DND-41 (cell line): ENCODE data around the gene CLK4.
A peak's percentile ranks its signal among the peaks of the same experiment; 100 is the strongest.
"Not testable (repeated sequence)": the region's sequence is repeated elsewhere in the genome, so short reads cannot be mapped to it uniquely, and the experiment has no call there.

Experiments used
- ATAC-seq: fragments of 200-7000 bp; cut with Tn5 transposase; 3 replicates; pipeline ENCODE4 v1.9.1; 2021; ENCODE audit warnings: low read depth; ENCODE audit not compliant: insufficient read depth
- DNase-seq: peaks from one replicate; pipeline ENCODE4 v3.0.0-alpha.2; 2020
- H2AFZ ChIP-seq: 2 replicates; pipeline ENCODE4 v1.6.0; 2012; ENCODE audit warnings: low read depth, low read length
- H3K27ac ChIP-seq: 2 replicates; pipeline ENCODE4 v1.5.1; 2012; ENCODE audit warnings: low read length, inconsistent platforms
- H3K27me3 ChIP-seq: fragments of 200-600 bp; sonication (generic); 2 replicates; pipeline ENCODE4 v1.6.0; 2012; ENCODE audit warnings: low read length, mild to moderate bottlenecking, inconsistent platforms; ENCODE audit not compliant: insufficient read depth, poor library complexity
- H3K36me3 ChIP-seq: 2 replicates; pipeline ENCODE4 v1.5.1; 2012; ENCODE audit warnings: low read length, inconsistent platforms; ENCODE audit not compliant: insufficient read depth
- H3K4me1 ChIP-seq: 2 replicates; pipeline ENCODE4 v1.5.1; 2012; ENCODE audit warnings: mild to moderate bottlenecking, low read length; ENCODE audit not compliant: insufficient read depth
- H3K4me2 ChIP-seq: 2 replicates; pipeline ENCODE4 v1.6.0; 2012; ENCODE audit warnings: mild to moderate bottlenecking, moderate library complexity, low read length, inconsistent platforms; ENCODE audit not compliant: insufficient read depth
- H3K4me3 ChIP-seq, 2 experiments: fragments of 200-600 bp in 1 of 2; shearing (Covaris generic) in 1 of 2; 2 replicates each; pipeline ENCODE4 v1.5.1; 2012 to 2016; ENCODE audit warnings: inconsistent platforms in 2 of 2, low read length in 2 of 2, mild to moderate bottlenecking in 2 of 2, low read depth in 1 of 2, moderate library complexity in 1 of 2
- H3K79me2 ChIP-seq: 2 replicates; pipeline ENCODE4 v1.6.0; 2012; ENCODE audit warnings: low read length, inconsistent platforms; ENCODE audit not compliant: insufficient read depth
- H3K9ac ChIP-seq: 2 replicates; pipeline ENCODE4 v1.6.0; 2012; ENCODE audit warnings: low read depth, mild to moderate bottlenecking, inconsistent platforms, low read length, moderate library complexity
- H3K9me3 ChIP-seq: 2 replicates; pipeline ENCODE4 v1.5.1; 2012; ENCODE audit warnings: low read length, moderate library complexity, mild to moderate bottlenecking, inconsistent platforms; ENCODE audit not compliant: insufficient read depth, severe bottlenecking
- H4K20me1 ChIP-seq: 2 replicates; pipeline ENCODE4 v1.6.0; 2012; ENCODE audit warnings: low read length; ENCODE audit not compliant: insufficient read depth
- CTCF ChIP-seq: IDR thresholded peaks from 2 replicates; pipeline ENCODE4 v1.5.1; 2012; ENCODE audit warnings: borderline replicate concordance, low read length, moderate library complexity, mild to moderate bottlenecking; ENCODE audit not compliant: poor library complexity, severe bottlenecking; ENCODE audit errors: extremely low read depth
- EZH2 ChIP-seq: IDR thresholded peaks from 3 replicates; pipeline ENCODE4 v1.6.1; 2012; ENCODE audit warnings: borderline replicate concordance, low read depth, mild to moderate bottlenecking, moderate library complexity, low read length, inconsistent platforms; ENCODE audit not compliant: severe bottlenecking

The CLK4 gene

DNA sequence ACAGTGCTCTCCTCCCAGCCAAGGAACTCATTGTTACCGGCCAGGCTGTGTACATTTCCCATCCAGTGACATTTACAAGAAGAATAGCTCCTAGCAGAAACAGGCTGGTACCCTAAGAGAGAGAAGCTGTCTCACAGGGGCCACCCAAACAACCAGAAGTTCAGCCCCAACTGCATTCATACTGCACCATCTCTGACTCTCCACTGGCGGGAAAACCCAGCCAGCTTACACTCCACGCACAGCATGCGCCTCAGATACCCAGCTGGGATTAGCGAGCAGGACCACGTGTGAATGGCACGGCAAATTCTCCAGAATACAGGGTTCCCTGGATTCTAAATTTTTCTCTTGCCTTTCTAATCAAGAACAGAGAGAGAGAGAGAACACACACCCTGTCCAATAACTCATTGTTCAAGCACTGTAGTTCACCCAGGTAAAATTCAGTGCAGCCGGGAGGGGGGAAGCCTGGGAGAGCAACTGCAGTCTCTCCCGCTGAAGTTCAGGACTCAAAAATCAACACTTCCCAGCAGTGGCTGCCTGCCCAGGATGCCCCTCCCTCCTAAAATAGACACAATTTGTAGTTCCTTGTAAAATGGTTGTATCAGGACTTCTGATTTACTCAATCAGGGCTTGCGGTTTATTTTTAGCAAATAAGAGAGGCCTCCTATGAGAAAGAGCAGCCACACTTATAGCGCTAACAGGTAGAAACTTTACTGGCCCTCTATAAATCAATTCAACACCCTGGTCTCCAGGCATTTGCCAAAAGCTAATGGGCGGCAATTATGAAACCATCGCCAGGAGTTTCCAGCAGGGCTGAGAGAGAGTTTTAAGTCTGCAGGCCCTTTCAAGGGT is 38.9 kb downstream of the CLK4 start:
- Histone ChIP-seq H3K9me3 (peaks cover 4% of the 10 kb centered on the region), H3K9ac (no peak overlapping the region), H3K36me3 (no peaks in the 10 kb centered on the region), H3K27ac (no peak overlapping the region), H4K20me1 (no peaks in the 10 kb centered on the region), H3K4me2 (no peak overlapping the region), H3K4me1 (no peaks in the 10 kb centered on the region), H2AFZ (no peak overlapping the region), H3K4me3 (no peak overlapping the region), H3K79me2 (no peaks in the 10 kb centered on the region), H3K27me3 (no peaks in the 10 kb centered on the region)
- DNase-seq (no peak), ATAC-seq (no peak)
- TF ChIP-seq CTCF = no peak
- no peak for TF ChIP-seq EZH2

- TF ChIP-seq EZH2 = no peak
- no peak for TF ChIP-seq CTCF
- Histone ChIP-seq H3K27me3 (peaks cover 2% of the 10 kb centered on the region), H3K27ac (no peak overlapping the region), H3K79me2 (no peaks in the 10 kb centered on the region), H3K4me3 (no peak overlapping the region), H3K9ac (no peak overlapping the region), H2AFZ (no peak overlapping the region), H3K4me2 (no peak overlapping the region), H3K36me3 (no peaks in the 10 kb centered on the region), H4K20me1 (no peaks in the 10 kb centered on the region), H3K4me1 (no peaks in the 10 kb centered on the region), H3K9me3 (peaks cover 4% of the 10 kb centered on the region)
- no peak for DNase-seq
- ATAC-seq = no peak
Observed at GRCh38 chr5:178586396-178586795, 40.5 kb downstream of the CLK4 start.

DNA sequence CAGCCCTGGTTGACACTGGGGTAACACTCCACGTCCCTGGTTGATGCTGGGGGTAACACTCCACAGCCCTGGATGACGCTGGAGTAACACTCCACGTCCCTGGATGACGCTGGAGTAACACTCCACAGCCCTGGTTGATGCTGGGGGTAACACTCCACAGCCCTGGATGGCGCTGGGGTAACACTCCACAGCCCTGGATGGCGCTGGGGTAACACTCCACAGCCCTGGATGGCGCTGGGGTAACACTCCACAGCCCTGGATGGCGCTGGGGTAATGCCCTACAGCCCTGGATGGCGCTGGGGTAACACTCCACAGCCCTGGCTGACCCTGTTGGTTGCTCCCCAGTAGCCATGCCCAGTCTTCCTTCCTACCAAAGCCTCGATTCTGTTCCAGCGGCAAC is 41.4 kb downstream of the CLK4 start:
- peak; percentile 48; the same call in 2 of the 3 replicates for ATAC-seq

DNA sequence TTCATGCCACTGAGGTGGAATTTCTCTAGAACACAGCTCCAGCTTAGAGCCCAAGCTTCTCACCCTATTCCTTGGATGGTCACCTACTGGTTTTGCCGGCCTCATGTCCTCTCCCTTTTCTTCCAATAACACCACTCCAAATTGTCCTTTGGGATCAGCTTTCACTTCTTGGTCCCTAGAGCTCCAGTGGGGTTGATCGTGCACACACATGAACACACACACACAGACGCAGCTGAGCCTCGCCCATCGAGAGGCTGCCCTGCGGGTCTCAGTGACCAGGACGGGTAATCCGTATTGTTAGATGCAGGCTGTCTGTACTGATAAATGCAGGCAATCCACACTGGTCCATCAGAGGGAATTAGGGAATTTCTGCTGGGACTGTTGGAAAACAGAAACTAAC is 43.6 kb downstream of the CLK4 start:
- Histone ChIP-seq H3K9me3 (peaks cover 4% of the 10 kb centered on the region), H3K27me3 (peaks cover 2% of the 10 kb centered on the region), H3K79me2 (no peaks in the 10 kb centered on the region), H3K9ac (no peak overlapping the region), H3K36me3 (no peaks in the 10 kb centered on the region), H3K27ac (no peak overlapping the region), H3K4me2 (no peak overlapping the region), H4K20me1 (no peaks in the 10 kb centered on the region), H3K4me3 (no peak overlapping the region), H3K4me1 (no peaks in the 10 kb centered on the region), H2AFZ (no peak overlapping the region)
- TF ChIP-seq EZH2 = no peak
- ATAC-seq = no peak
- DNase-seq = no peak

More for the DNA sequence above, 41.4 kb downstream of the CLK4 start:
- not testable (repeated sequence) for H3K9me3 ChIP-seq, H3K4me2 ChIP-seq, H3K27me3 ChIP-seq, H3K36me3 ChIP-seq, H3K4me1 ChIP-seq, H3K79me2 ChIP-seq, H3K4me3 ChIP-seq, H2AFZ ChIP-seq, DNase-seq, H3K27ac ChIP-seq, H4K20me1 ChIP-seq, H3K9ac ChIP-seq
